ENCODE data around the gene TNS1. TPM values are rescaled to one million over a fixed set of nuclear protein-coding genes. Genes with fewer than 3 reads are reported as not detected.

TNS1 gene
- total RNA-seq, 1 donor from 2014 or later, result 11.6 TPM

GRCh38 chr2:217986256-217986961 is 16.4 kb downstream of the TNS1 start:
- Mint-ChIP-seq H3K4me1 (ENCODE audit: unreplicated experiment) (peaks cover 27% of the 10 kb centered on the region), H3K4me3 (ENCODE audit: unreplicated experiment) (no peak overlapping the region), H3K27me3 (ENCODE audit: unreplicated experiment) (peaks cover 19% of the 10 kb centered on the region), H3K36me3 (ENCODE audit: low read depth, unreplicated experiment) (peaks cover 5% of the 10 kb centered on the region), H3K27ac (ENCODE audit: unreplicated experiment) (no peak overlapping the region), H3K9me3 (ENCODE audit: unreplicated experiment) (no peaks in the 10 kb centered on the region)
- no peak for TF ChIP-seq CTCF (IDR thresholded peaks at IDR 0.05; ENCODE audit: unreplicated experiment)
- no peak for DNase-seq (ENCODE audit: low spot score)

GRCh38 chr2:217983276-217984233 is 19.2 kb downstream of the TNS1 start:
- no peak for DNase-seq (ENCODE audit: low spot score)
- H3K4me1 Mint-ChIP-seq (ENCODE audit: unreplicated experiment), result peaks cover 36% of the 10 kb centered on the region
- H3K27ac Mint-ChIP-seq (ENCODE audit: unreplicated experiment), result no peak overlapping the region

DNA sequence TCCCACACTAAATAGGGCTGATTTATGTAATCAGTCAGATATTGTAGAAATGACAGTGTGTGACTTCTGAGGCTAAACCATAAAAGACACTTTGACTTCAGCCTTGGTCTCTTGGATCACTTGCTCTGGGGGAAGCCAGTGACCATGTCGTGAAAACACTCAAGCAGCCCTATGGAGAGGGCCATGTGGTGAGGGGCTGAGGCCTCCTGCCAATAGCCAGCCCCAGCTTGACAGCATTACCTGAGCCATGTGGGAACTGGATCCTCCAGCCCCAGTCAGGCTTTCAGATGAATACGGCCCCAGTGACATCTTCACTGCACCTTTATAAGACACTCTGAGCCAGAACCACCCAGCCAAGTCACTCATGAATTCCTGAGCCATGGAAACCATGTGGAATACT is 20.8 kb downstream of the TNS1 start:
- Mint-ChIP-seq H3K9me3 (ENCODE audit: unreplicated experiment) (no peaks in the 10 kb centered on the region), H3K36me3 (ENCODE audit: low read depth, unreplicated experiment) (peaks cover 5% of the 10 kb centered on the region), H3K4me3 (ENCODE audit: unreplicated experiment) (peak overlapping the region; percentile 69), H3K27me3 (ENCODE audit: unreplicated experiment) (peaks cover 17% of the 10 kb centered on the region), H3K4me1 (ENCODE audit: unreplicated experiment) (peaks cover 29% of the 10 kb centered on the region), H3K27ac (ENCODE audit: unreplicated experiment) (no peak overlapping the region)
- no peak for DNase-seq (ENCODE audit: low spot score)
- TF ChIP-seq CTCF (IDR thresholded peaks at IDR 0.05; ENCODE audit: unreplicated experiment), result no peak

More at GRCh38 chr2:217983276-217984233, 19.2 kb downstream of the TNS1 start:
- H3K27me3 Mint-ChIP-seq (ENCODE audit: unreplicated experiment), result peaks cover 18% of the 10 kb centered on the region
- no peaks in the 10 kb centered on the region for H3K9me3 Mint-ChIP-seq (ENCODE audit: unreplicated experiment)
- TF ChIP-seq CTCF (IDR thresholded peaks at IDR 0.05; ENCODE audit: unreplicated experiment), result no peak
- no peak overlapping the region for H3K4me3 Mint-ChIP-seq (ENCODE audit: unreplicated experiment)
- peaks cover 5% of the 10 kb centered on the region for H3K36me3 Mint-ChIP-seq (ENCODE audit: low read depth, unreplicated experiment)

- Mint-ChIP-seq H3K4me3 (ENCODE audit: unreplicated experiment) (no peak overlapping the region), H3K27ac (ENCODE audit: unreplicated experiment) (no peak overlapping the region), H3K36me3 (ENCODE audit: low read depth, unreplicated experiment) (peaks cover 5% of the 10 kb centered on the region), H3K4me1 (ENCODE audit: unreplicated experiment) (peaks cover 29% of the 10 kb centered on the region), H3K9me3 (ENCODE audit: unreplicated experiment) (no peaks in the 10 kb centered on the region), H3K27me3 (ENCODE audit: unreplicated experiment) (peaks cover 11% of the 10 kb centered on the region)
- DNase-seq (ENCODE audit: low spot score), result no peak
- no peak for TF ChIP-seq CTCF (IDR thresholded peaks at IDR 0.05; ENCODE audit: unreplicated experiment)
Observed at GRCh38 chr2:217981084-217981730, 21.6 kb downstream of the TNS1 start.

Data from endothelial cell (in vitro differentiated cells).